ENCODE measurements around the gene F13B. TPM values are rescaled to one million over a fixed set of nuclear protein-coding genes. Genes with fewer than 3 reads are reported as not detected.
A peak's percentile ranks its signal among the peaks of the same experiment; 100 is the strongest.
"Not testable (repeated sequence)": the region's sequence is repeated elsewhere in the genome, so short reads cannot be mapped to it uniquely, and the experiment has no call there.

F13B gene
- total and polyA plus RNA-seq, 2 donors (not counting 3 experiments of a cell fraction or from before 2014, with no cell fraction given): not detected

DNA sequence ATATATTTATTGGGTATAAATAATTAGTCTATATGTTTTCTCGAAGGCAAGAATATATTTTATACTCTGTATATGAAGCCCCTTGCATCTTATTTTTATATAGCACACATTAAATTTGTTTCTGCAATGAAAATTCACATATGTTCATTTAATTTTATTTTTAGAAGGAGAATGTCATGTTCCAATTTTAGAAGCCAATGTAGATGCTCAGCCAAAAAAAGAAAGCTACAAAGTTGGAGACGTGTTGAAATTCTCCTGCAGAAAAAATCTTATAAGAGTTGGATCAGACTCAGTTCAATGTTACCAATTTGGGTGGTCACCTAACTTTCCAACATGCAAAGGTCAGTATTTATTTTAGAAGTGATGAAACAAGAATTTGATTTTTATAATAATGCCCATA lies 73.1 kb downstream of the F13B start:
- no TSS peak for BruUV-seq (replicated peaks)
- dilution Hi-C loops (cut with MboI; ENCODE audit: extremely low pct_ligation_motif_present, low sequenced_read_pairs) (no loop called here), intact Hi-C loops (cut with micrococcal nuclease) (no loop called here)
- Histone ChIP-seq H3K9me1 (replicated peaks; ENCODE audit: control insufficient read depth, extremely low read depth, insufficient read depth, low read length) (no peaks in the 10 kb centered on the region), H3K79me2 (ENCODE audit: control insufficient read depth, insufficient read depth, low read length) (no peaks in the 10 kb centered on the region), H3K4me2 (ENCODE audit: insufficient read depth, low read length) (no peak overlapping the region), H3K9ac (replicated peaks; ENCODE audit: extremely low read depth, insufficient read depth, low read length) (no peak overlapping the region), H4K20me1 (replicated peaks; ENCODE audit: control insufficient read depth, extremely low read depth, insufficient read depth, low read length) (no peaks in the 10 kb centered on the region), H3K4me3 (replicated peaks in 1 of 3; ENCODE audit: insufficient read depth in 1 of 3, low read depth in 1 of 3, low read length in 3 of 3) (no peak overlapping the region), H3K4me1 (ENCODE audit: control insufficient read depth, extremely low read depth, insufficient read depth, low read length) (no peaks in the 10 kb centered on the region), H2AFZ (ENCODE audit: low read depth, low read length) (no peak overlapping the region), H3K27ac (ENCODE audit: insufficient read depth, low read depth, low read length) (no peak overlapping the region), H3K27me3 (ENCODE audit: control insufficient read depth in 2 of 2, insufficient read depth in 2 of 2, low read length in 2 of 2) (no peaks in the 10 kb centered on the region), H3K9me3 (replicated peaks; ENCODE audit: control insufficient read depth, insufficient read depth, low read length) (no peaks in the 10 kb centered on the region), H3K36me3 (ENCODE audit: control insufficient read depth in 2 of 2, extremely low read depth in 1 of 2, insufficient read depth in 2 of 2, low read length in 2 of 2) (no peaks in the 10 kb centered on the region)
- DNase-seq (ENCODE audit: low read depth, low spot score) (no peak), FAIRE-seq (no peak)
- ChIA-PET CTCF (interaction anchor here (0.8 kb wide), 1 partner anchor 17 kb away, joined by 3 read pairs; the partner anchor contains the start of gene CFHR5), POLR2A (no interaction called here)
- no peak for TF ChIP-seq JUN (IDR thresholded peaks at IDR 0.05; ENCODE audit: borderline replicate concordance, insufficient read depth, insufficient read length, low read depth)
- TF ChIP-seq, protein P1, sequence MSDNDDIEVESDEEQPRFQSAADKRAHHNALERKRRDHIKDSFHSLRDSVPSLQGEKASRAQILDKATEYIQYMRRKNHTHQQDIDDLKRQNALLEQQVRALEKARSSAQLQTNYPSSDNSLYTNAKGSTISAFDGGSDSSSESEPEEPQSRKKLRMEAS (IDR thresholded peaks at IDR 0.05; ENCODE audit: insufficient read depth, insufficient read length): no peak
- TF ChIP-seq POLR2A (IDR thresholded peaks at IDR 0.05; ENCODE audit: low read depth, low read length): no peak
- no peak for TF ChIP-seq GATA2 (IDR thresholded peaks at IDR 0.05; ENCODE audit: insufficient read depth, insufficient read length, low read depth, low read length)
- TF ChIP-seq, protein P2, sequence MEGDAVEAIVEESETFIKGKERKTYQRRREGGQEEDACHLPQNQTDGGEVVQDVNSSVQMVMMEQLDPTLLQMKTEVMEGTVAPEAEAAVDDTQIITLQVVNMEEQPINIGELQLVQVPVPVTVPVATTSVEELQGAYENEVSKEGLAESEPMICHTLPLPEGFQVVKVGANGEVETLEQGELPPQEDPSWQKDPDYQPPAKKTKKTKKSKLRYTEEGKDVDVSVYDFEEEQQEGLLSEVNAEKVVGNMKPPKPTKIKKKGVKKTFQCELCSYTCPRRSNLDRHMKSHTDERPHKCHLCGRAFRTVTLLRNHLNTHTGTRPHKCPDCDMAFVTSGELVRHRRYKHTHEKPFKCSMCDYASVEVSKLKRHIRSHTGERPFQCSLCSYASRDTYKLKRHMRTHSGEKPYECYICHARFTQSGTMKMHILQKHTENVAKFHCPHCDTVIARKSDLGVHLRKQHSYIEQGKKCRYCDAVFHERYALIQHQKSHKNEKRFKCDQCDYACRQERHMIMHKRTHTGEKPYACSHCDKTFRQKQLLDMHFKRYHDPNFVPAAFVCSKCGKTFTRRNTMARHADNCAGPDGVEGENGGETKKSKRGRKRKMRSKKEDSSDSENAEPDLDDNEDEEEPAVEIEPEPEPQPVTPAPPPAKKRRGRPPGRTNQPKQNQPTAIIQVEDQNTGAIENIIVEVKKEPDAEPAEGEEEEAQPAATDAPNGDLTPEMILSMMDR (IDR thresholded peaks at IDR 0.05; ENCODE audit: extremely low read depth in 1 of 2, insufficient read depth in 1 of 2, low read depth in 1 of 2, low read length in 2 of 2): no peak
- TF ChIP-seq POLR2AphosphoS5 (IDR thresholded peaks at IDR 0.05; ENCODE audit: insufficient read depth, low read depth, low read length): no peak
- no peak for TF ChIP-seq FOS (IDR thresholded peaks at IDR 0.05; ENCODE audit: borderline replicate concordance, insufficient read depth, low read length)
- TF ChIP-seq EZH2 (IDR thresholded peaks at IDR 0.05; ENCODE audit: borderline replicate concordance, low read depth, low read length, severe bottlenecking): no peak
- TF ChIP-seq MYC (IDR thresholded peaks at IDR 0.05; ENCODE audit: low read depth, low read length): no peak

DNA sequence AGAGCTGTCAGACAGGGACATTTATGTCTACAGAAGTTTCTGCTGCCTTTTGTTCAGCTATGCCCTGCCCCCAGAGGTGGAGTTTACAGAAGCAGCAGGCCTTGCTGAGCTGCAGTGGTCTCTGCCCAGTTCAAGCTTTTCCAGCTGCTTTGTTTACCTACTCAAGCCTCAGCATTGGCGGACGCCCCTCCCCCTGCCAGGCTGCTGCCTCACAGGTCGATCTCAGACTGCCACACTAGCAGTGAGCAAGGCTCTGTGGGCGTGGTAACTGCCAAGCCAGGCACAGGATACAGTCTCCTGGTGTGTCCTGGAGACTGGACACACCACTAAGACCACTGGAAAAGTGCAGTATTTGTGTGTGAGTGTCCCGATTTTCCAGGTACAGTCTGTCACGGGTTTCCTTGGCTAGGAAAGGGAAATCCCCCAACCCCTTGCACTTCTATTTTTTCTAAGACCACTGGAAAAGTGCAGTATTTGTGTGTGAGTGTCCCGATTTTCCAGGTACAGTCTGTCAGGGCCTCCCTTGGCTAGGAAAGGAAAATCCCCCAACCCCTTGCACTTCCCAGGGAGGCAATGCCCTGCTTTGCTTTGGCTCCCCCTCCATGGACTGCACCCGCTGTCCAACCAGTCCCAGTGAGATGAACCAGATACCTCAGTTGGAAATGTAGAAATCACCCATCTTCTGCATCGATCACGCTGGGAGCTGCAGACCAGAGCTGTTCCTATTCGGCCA lies 75.0 kb downstream of the F13B start:
- CTCF ChIA-PET; BruUV-seq (replicated peaks); dilution Hi-C loops (cut with MboI; ENCODE audit: extremely low pct_ligation_motif_present, low sequenced_read_pairs); H3K4me2 ChIP-seq (ENCODE audit: insufficient read depth, low read length); H4K20me1 ChIP-seq (replicated peaks; ENCODE audit: control insufficient read depth, extremely low read depth, insufficient read depth, low read length); H3K36me3 ChIP-seq (ENCODE audit: control insufficient read depth in 2 of 2, extremely low read depth in 1 of 2, insufficient read depth in 2 of 2, low read length in 2 of 2); H3K4me1 ChIP-seq (ENCODE audit: control insufficient read depth, extremely low read depth, insufficient read depth, low read length); H3K27ac ChIP-seq (ENCODE audit: insufficient read depth, low read depth, low read length); H3K9me3 ChIP-seq (replicated peaks; ENCODE audit: control insufficient read depth, insufficient read depth, low read length); H3K9ac ChIP-seq (replicated peaks; ENCODE audit: extremely low read depth, insufficient read depth, low read length); H3K9me1 ChIP-seq (replicated peaks; ENCODE audit: control insufficient read depth, extremely low read depth, insufficient read depth, low read length); FAIRE-seq; H3K79me2 ChIP-seq (ENCODE audit: control insufficient read depth, insufficient read depth, low read length); H2AFZ ChIP-seq (ENCODE audit: low read depth, low read length); H3K27me3 ChIP-seq (ENCODE audit: control insufficient read depth in 2 of 2, insufficient read depth in 2 of 2, low read length in 2 of 2); intact Hi-C loops (cut with micrococcal nuclease); H3K4me3 ChIP-seq (replicated peaks in 1 of 3; ENCODE audit: insufficient read depth in 1 of 3, low read depth in 1 of 3, low read length in 3 of 3); POLR2A ChIA-PET: not testable (repeated sequence)
- peak; percentile 5 for DNase-seq (ENCODE audit: low read depth, low spot score)
